ENCODE data around the gene MMS19.

- TF ChIP-seq POLR2A (IDR thresholded peaks at IDR 0.05), result no peak
- TF ChIP-seq CTCF (IDR thresholded peaks at IDR 0.05), result no peak
Observed at GRCh38 chr10:97465982-97466381, 32.2 kb downstream of the MMS19 start.
